HG02678 (cell line): ENCODE results near the gene GLRX.

ENCODE experiments used
- ATAC-seq: cut with Tn5 transposase; IDR thresholded peaks from one replicate; pipeline ENCODE4 v1.9.1; 2021; ENCODE audit warnings: mild to moderate bottlenecking, moderate library complexity; ENCODE audit not compliant: unreplicated experiment

GLRX gene

GRCh38 chr5:95822542-95823181, at the start of gene GLRX:
TSS of gene GLRX (minus strand) at chr5:95822726. CDS start at chr5:95822662, 64 bp downstream.
- ATAC-seq, result peak; percentile 44

- ATAC-seq, result no peak
Measured at GRCh38 chr5:95871146-95871806, 48.8 kb upstream of the GLRX start.

- ATAC-seq, result peak; percentile 62
Measured at GRCh38 chr5:95870105-95870672, 47.7 kb upstream of the GLRX start.

GRCh38 chr5:95869173-95869855, 46.8 kb upstream of the GLRX start:
- ATAC-seq, result peak; percentile 52

- no peak for ATAC-seq
Measured at GRCh38 chr5:95868136-95868535, 45.6 kb upstream of the GLRX start.

GRCh38 chr5:95866435-95867040, 44.0 kb upstream of the GLRX start:
- no peak for ATAC-seq

GRCh38 chr5:95864944-95865504, 42.5 kb upstream of the GLRX start:
- no peak for ATAC-seq

- no peak for ATAC-seq
Measured at GRCh38 chr5:95864456-95864855, 41.9 kb upstream of the GLRX start.

- no peak for ATAC-seq
Measured at GRCh38 chr5:95863383-95863757, 40.8 kb upstream of the GLRX start.

GRCh38 chr5:95862671-95863382, 40.3 kb upstream of the GLRX start:
- ATAC-seq, result no peak

- ATAC-seq, result no peak
Measured at GRCh38 chr5:95861864-95862561, 39.5 kb upstream of the GLRX start.

- no peak for ATAC-seq
Measured at GRCh38 chr5:95861221-95861863, 38.8 kb upstream of the GLRX start.

GRCh38 chr5:95859661-95860060, 37.1 kb upstream of the GLRX start:
- ATAC-seq, result no peak

- ATAC-seq, result peak; percentile 91
Measured at GRCh38 chr5:95858661-95859595, 36.4 kb upstream of the GLRX start.

GRCh38 chr5:95858023-95858461, 35.5 kb upstream of the GLRX start:
- no peak for ATAC-seq

- ATAC-seq, result no peak
Measured at GRCh38 chr5:95857185-95857945, 34.8 kb upstream of the GLRX start.

- ATAC-seq, result no peak
Measured at GRCh38 chr5:95856501-95856981, 34.0 kb upstream of the GLRX start.
